MCF 10A (cell line): ENCODE measurements around the gene MAFG. TPM values are rescaled to one million over a fixed set of nuclear protein-coding genes. Genes with fewer than 3 reads are reported as not detected.

ENCODE experiments used
- BruUV-seq: library from RNA; stranded (reverse); fragments of 400-500 nt; replicated peaks from 2 replicates; lab custom pipeline; 2021; lab: Mats Ljungman, UMichigan
- CTCF ChIA-PET: fragments of 300-600 bp; sonication (Branson Sonifier 250); formaldehyde crosslinking; extraction: SDS; loops from one replicate; lab custom pipeline; 2021; ENCODE audit warnings: antibody characterized with exemption, inconsistent platforms; lab: Yijun Ruan, JAX
- POLR2A ChIA-PET: fragments of 300-600, 350-650 bp; sonication (Branson Sonifier 250); formaldehyde crosslinking; extraction: SDS; loops from one replicate; lab custom pipeline; 2020; ENCODE audit warnings: antibody characterized with exemption, inconsistent platforms; lab: Yijun Ruan, JAX
- DNase-seq: peaks from one replicate; pipeline ENCODE4 v3.0.0-alpha.2; 2018; ENCODE audit not compliant: unreplicated experiment
- H3K27ac Mint-ChIP-seq: one replicate; pipeline ENCODE4 v1.8.0; 2022; ENCODE audit warnings: mild to moderate bottlenecking, low read depth, mixed read lengths; ENCODE audit not compliant: unreplicated experiment
- H3K27me3 Mint-ChIP-seq: one replicate; pipeline ENCODE4 v1.8.0; 2022; ENCODE audit warnings: mixed read lengths; ENCODE audit not compliant: insufficient read depth, unreplicated experiment
- H3K36me3 Mint-ChIP-seq: one replicate; pipeline ENCODE4 v1.8.0; 2022; ENCODE audit warnings: mild to moderate bottlenecking, moderate library complexity, mixed read lengths; ENCODE audit not compliant: insufficient read depth, unreplicated experiment
- H3K4me1 Mint-ChIP-seq: one replicate; pipeline ENCODE4 v1.8.0; 2022; ENCODE audit warnings: mixed read lengths; ENCODE audit not compliant: insufficient read depth, unreplicated experiment
- H3K4me3 Mint-ChIP-seq: one replicate; pipeline ENCODE4 v1.8.0; 2022; ENCODE audit warnings: mild to moderate bottlenecking, moderate library complexity, mixed read lengths; ENCODE audit not compliant: unreplicated experiment
- H3K9me3 Mint-ChIP-seq: one replicate; pipeline ENCODE4 v1.8.0; 2022; ENCODE audit warnings: mixed read lengths; ENCODE audit not compliant: unreplicated experiment
- CTCF ChIP-seq: fragments of 200-600 bp; IDR thresholded peaks from one replicate; pipeline ENCODE4 v1.8.0; 2022; ENCODE audit warnings: antibody characterized with exemption, mild to moderate bottlenecking; ENCODE audit not compliant: unreplicated experiment
- intact Hi-C: fragments of 100-400 bp; cut with micrococcal nuclease; formaldehyde crosslinking; loops from 2 replicates; pipeline ENCODE4 v1.14.1; 2022
- total RNA-seq: library from RNA; stranded (reverse); gene quantifications from 2 replicates; pipeline ENCODE4 v1.2.3, GENCODE V29; 2022

The MAFG gene
- total RNA-seq, 1 experiment from 2014 or later: 38.1 TPM

GRCh38 chr17:81891303-81891552 is 36.3 kb downstream of the MAFG start:
- no peaks in the 10 kb centered on the region for H3K27me3 Mint-ChIP-seq
- ChIA-PET POLR2A (interaction anchor here (1.0 to 2.4 kb wide), 4 partner anchors 19 to 168 kb away, joined by 3 to 9 read pairs (median 6); partner anchors contain the start of gene PCYT2), CTCF (interaction anchor here (2.5 kb wide), 1 partner anchor 130 kb away, joined by 6 read pairs; no protein-coding TSS in a partner anchor)
- peaks cover 76% of the 10 kb centered on the region for H3K36me3 Mint-ChIP-seq
- no TSS peak for BruUV-seq
- TF ChIP-seq CTCF: no peak
- intact Hi-C loops: no loop called here
- DNase-seq: no peak
- H3K4me1 Mint-ChIP-seq: peaks cover 18% of the 10 kb centered on the region
- peak overlapping the region; percentile 91 for H3K4me3 Mint-ChIP-seq
- H3K9me3 Mint-ChIP-seq: no peaks in the 10 kb centered on the region
- H3K27ac Mint-ChIP-seq: peak overlapping the region; percentile 96

GRCh38 chr17:81890447-81891302 is 36.9 kb downstream of the MAFG start:
- Mint-ChIP-seq H3K36me3 (peaks cover 77% of the 10 kb centered on the region), H3K4me3 (peak overlapping the region; percentile 91), H3K4me1 (peaks cover 22% of the 10 kb centered on the region), H3K27me3 (no peaks in the 10 kb centered on the region), H3K9me3 (no peaks in the 10 kb centered on the region), H3K27ac (peak overlapping the region; percentile 96)
- DNase-seq: no peak
- TF ChIP-seq CTCF: no peak
- CTCF ChIA-PET: interaction anchor here (0.7 to 2.5 kb wide), 2 partner anchors 130 to 206 kb away, joined by 4 to 6 read pairs; no protein-coding TSS in a partner anchor
- no TSS peak for BruUV-seq
- POLR2A ChIA-PET: interaction anchor here (0.6 to 2.4 kb wide), 5 partner anchors 17 to 167 kb away, joined by 3 to 9 read pairs (median 6); no protein-coding TSS in a partner anchor
- intact Hi-C loops: no loop called here

- Mint-ChIP-seq H3K27me3 (no peaks in the 10 kb centered on the region), H3K4me1 (peaks cover 26% of the 10 kb centered on the region), H3K4me3 (peak overlapping the region; percentile 91), H3K27ac (peak overlapping the region; percentile 96), H3K36me3 (peaks cover 69% of the 10 kb centered on the region), H3K9me3 (no peaks in the 10 kb centered on the region)
- no peak for DNase-seq
- intact Hi-C loops: no loop called here
- TF ChIP-seq CTCF: no peak
- ChIA-PET CTCF (no interaction called here), POLR2A (interaction anchor here (0.7 to 2.1 kb wide), 3 partner anchors 17 to 261 kb away, joined by 3 to 9 read pairs (median 8); no protein-coding TSS in a partner anchor)
- BruUV-seq: no TSS peak
These were observed 37.9 kb downstream of the MAFG start for GRCh38 chr17:81889602-81890001.

GRCh38 chr17:81888988-81889595 is 38.4 kb downstream of the MAFG start:
- BruUV-seq: no TSS peak
- POLR2A ChIA-PET: interaction anchor here (0.7 to 2.1 kb wide), 2 partner anchors 17 to 260 kb away, joined by 3 to 9 read pairs; no protein-coding TSS in a partner anchor

More at GRCh38 chr17:81888988-81889595, 38.4 kb downstream of the MAFG start:
- CTCF ChIA-PET: no interaction called here
- H3K4me1 Mint-ChIP-seq: peaks cover 26% of the 10 kb centered on the region
- H3K27me3 Mint-ChIP-seq: no peaks in the 10 kb centered on the region
- H3K36me3 Mint-ChIP-seq: peaks cover 69% of the 10 kb centered on the region
- H3K4me3 Mint-ChIP-seq: peak overlapping the region; percentile 91
- H3K9me3 Mint-ChIP-seq: no peaks in the 10 kb centered on the region
- intact Hi-C loops: no loop called here
- TF ChIP-seq CTCF: no peak
- no peak for DNase-seq
- H3K27ac Mint-ChIP-seq: no peak overlapping the region
